Stomach (tissue), 9 donors: ENCODE data around the gene SMIM1. TPM values are rescaled to one million over a fixed set of nuclear protein-coding genes. Genes with fewer than 3 reads are reported as not detected.
"Not testable (repeated sequence)": the region's sequence is repeated elsewhere in the genome, so short reads cannot be mapped to it uniquely, and the experiment has no call there.

Experiments used
- DNase-seq, 2 donors: peaks; one replicate each; pipeline versions ENCODE4 v3.0.0 to v3.0.0-alpha.2; 2013 to 2019
- H3K27ac ChIP-seq, 5 donors: fragments of 200-600 bp in 4 of 5; sonication (generic) in 4 of 5; one replicate each; pipeline ENCODE4 v1.5.1; 2013 to 2019; ENCODE audit warnings: mild to moderate bottlenecking in 1 of 5, moderate library complexity in 1 of 5
- H3K27me3 ChIP-seq, 3 donors: fragments of 200-600 bp; sonication (generic); one replicate each; pipeline ENCODE4 v1.5.1; 2017 to 2019; ENCODE audit warnings: mixed run types in 1 of 3
- H3K36me3 ChIP-seq, 4 donors: fragments of 200-600 bp; sonication (generic); 1 replicate in 3 of 4; 2 replicates in 1 of 4; pipeline ENCODE4 v1.5.1; 2016 to 2019
- H3K4me1 ChIP-seq, 4 donors: fragments of 200-600 bp; sonication (generic); one replicate each; pipeline ENCODE4 v1.5.1; 2016 to 2019
- H3K4me3 ChIP-seq, 4 donors: fragments of 200-600 bp; sonication (generic) in 3 of 4; one replicate each; pipeline ENCODE4 v1.5.1; 2016 to 2019; ENCODE audit warnings: mild to moderate bottlenecking in 1 of 4
- H3K9me3 ChIP-seq, 4 donors: fragments of 200-600 bp; sonication (generic); one replicate each; pipeline ENCODE4 v1.5.1; 2016 to 2019
- CTCF ChIP-seq, 7 experiments: fragments of 450-650 bp in 4 of 7; fragments of 200-600 bp in 3 of 7; sonication (generic) in 3 of 7; IDR thresholded peaks; one replicate each; pipeline ENCODE4 v1.5.1; 2016 to 2019; ENCODE audit warnings: antibody characterized with exemption in 7 of 7, control low read depth in 2 of 7, mild to moderate bottlenecking in 1 of 7
- EP300 ChIP-seq: sonication (generic); formaldehyde crosslinking; IDR thresholded peaks from one replicate; pipeline ENCODE4 v1.6.1; 2017; ENCODE audit warnings: antibody characterized with exemption
- POLR2A ChIP-seq, 4 donors: fragments of 450-650 bp; IDR thresholded peaks; one replicate each; pipeline ENCODE4 v1.6.1; 2016; ENCODE audit warnings: antibody characterized with exemption in 4 of 4, control low read depth in 2 of 4, mild to moderate bottlenecking in 1 of 4, moderate library complexity in 1 of 4
- POLR2AphosphoS5 ChIP-seq, 3 donors: sonication (generic); formaldehyde crosslinking; IDR thresholded peaks; one replicate each; pipeline ENCODE4 v1.6.1; 2016; ENCODE audit warnings: antibody characterized with exemption in 3 of 3
- WGBS, 5 donors: extraction: QIAGEN DNeasy Blood & Tissue Kit in 3 of 5; methylation state at CpG; one replicate each; pipeline versions ENCODE4 v1.1.5 to v1.1.7; 2013 to 2018; 5-methylcytosine and 5-hydroxymethylcytosine counted together
- intact Hi-C: fragments of 100-400 bp; cut with DNase I; formaldehyde crosslinking; loops from one replicate; pipeline ENCODE4 v1.15.1; 2023; ENCODE audit warnings: low total_unique reads
- polyA plus RNA-seq, 3 donors: library from polyadenylated mRNA; stranded (reverse); fragments of 200-250 nt; gene quantifications; one replicate each; pipeline ENCODE4 v1.2.3, GENCODE V29; 2013
- total RNA-seq, 5 donors: library from RNA; depleted of rRNA; stranded (reverse); fragments of >200 nt; gene quantifications; one replicate each; pipeline versions ENCODE4 v1.1.0 to v1.2.3, GENCODE V29; 2014 to 2016
- donor health status: healthy with polysubstance abuse.
- donor health status: Bipolar disorder and iron deficiency.
- donor health status: healthy.

The SMIM1 gene
- total and polyA plus RNA-seq, 8 donors, result 7.3 to 26.5 (median 12.5) TPM; not detected in 5

GRCh38 chr1:3805038-3805437, 32.5 kb downstream of the SMIM1 start:
- Histone ChIP-seq H3K36me3 (no peaks in the 10 kb centered on the region), H3K27ac (no peak overlapping the region), H3K4me1 (peaks cover 0 to 3% (median 1%) of the 10 kb centered on the region in 4 donors), H3K4me3 (no peak overlapping the region), H3K9me3 (no peaks in the 10 kb centered on the region), H3K27me3 (peaks cover 0 to 34% (median 1%) of the 10 kb centered on the region in 3 donors)
- intact Hi-C loops, result no loop called here
- 68 to 85% (median 79%) methylated on average over 11 of the region's 11 CpGs for WGBS, 5 donors
- TF ChIP-seq CTCF (IDR thresholded peaks at IDR 0.05) (no peak), EP300 (no peak), POLR2AphosphoS5 (IDR thresholded peaks at IDR 0.05) (no peak), POLR2A (IDR thresholded peaks at IDR 0.05) (no peak)
- no peak for DNase-seq

GRCh38 chr1:3807769-3808168, 35.2 kb downstream of the SMIM1 start:
- Histone ChIP-seq H3K9me3 (no peaks in the 10 kb centered on the region), H3K4me3 (no peak overlapping the region), H3K27ac (no peak overlapping the region), H3K4me1 (no peaks in the 10 kb centered on the region), H3K27me3 (peaks cover 0 to 20% (median 0%) of the 10 kb centered on the region in 3 donors), H3K36me3 (no peaks in the 10 kb centered on the region)
- intact Hi-C loops, result no loop called here
- no peak for DNase-seq
- WGBS, 5 donors, result 66 to 90% (median 78%) methylated on average over 4 to 5 of the region's 5 CpGs
- TF ChIP-seq CTCF (IDR thresholded peaks at IDR 0.05), result no peak
- no peak for TF ChIP-seq POLR2AphosphoS5 (IDR thresholded peaks at IDR 0.05)
- TF ChIP-seq POLR2A (IDR thresholded peaks at IDR 0.05), result no peak
- no peak for TF ChIP-seq EP300

- intact Hi-C loops, result no loop called here
- no peak overlapping the region for H3K4me3 ChIP-seq
- no peak overlapping the region for H3K27ac ChIP-seq
- H3K9me3 ChIP-seq, result no peaks in the 10 kb centered on the region
- no peaks in the 10 kb centered on the region for H3K4me1 ChIP-seq
- no peak for DNase-seq
- WGBS, 5 donors, result 40 to 54% (median 45%) methylated on average over 6 to 7 of the region's 7 CpGs
- H3K36me3 ChIP-seq, result peaks cover 6 to 15% (median 12%) of the 10 kb centered on the region in 4 donors
- peaks cover 0 to 8% (median 0%) of the 10 kb centered on the region in 3 donors for H3K27me3 ChIP-seq
- TF ChIP-seq CTCF (IDR thresholded peaks at IDR 0.05), result no peak
- no peak for TF ChIP-seq EP300
- TF ChIP-seq POLR2AphosphoS5 (IDR thresholded peaks at IDR 0.05), result no peak
- no peak for TF ChIP-seq POLR2A (IDR thresholded peaks at IDR 0.05)
Observed at GRCh38 chr1:3809680-3810079, 37.1 kb downstream of the SMIM1 start.

- H3K4me1 ChIP-seq, H3K27me3 ChIP-seq, H3K4me3 ChIP-seq, H3K27ac ChIP-seq, H3K9me3 ChIP-seq, DNase-seq, intact Hi-C loops: not testable (repeated sequence)
- WGBS, 5 donors, result 72 to 84% (median 75%) methylated on average over 9 of the region's 9 CpGs
- H3K36me3 ChIP-seq, result peaks cover 12 to 21% (median 18%) of the 10 kb centered on the region in 4 donors
Observed at GRCh38 chr1:3810149-3810761, 37.7 kb downstream of the SMIM1 start.

GRCh38 chr1:3811595-3811911, 39.0 kb downstream of the SMIM1 start:
- H3K36me3 ChIP-seq, result peaks cover 15 to 34% (median 31%) of the 10 kb centered on the region in 4 donors
- H3K27me3 ChIP-seq, result peaks cover 0 to 8% (median 0%) of the 10 kb centered on the region in 3 donors
- intact Hi-C loops, result no loop called here
- DNase-seq, result no peak
- WGBS, 5 donors, result 42 to 68% (median 51%) methylated on average over 2 of the region's 2 CpGs
- no peak overlapping the region for H3K4me3 ChIP-seq
- H3K9me3 ChIP-seq, result no peaks in the 10 kb centered on the region
- H3K4me1 ChIP-seq, result no peaks in the 10 kb centered on the region
- no peak for TF ChIP-seq POLR2A (IDR thresholded peaks at IDR 0.05)
- no peak for TF ChIP-seq CTCF (IDR thresholded peaks at IDR 0.05)
- no peak for TF ChIP-seq POLR2AphosphoS5 (IDR thresholded peaks at IDR 0.05)
- no peak overlapping the region for H3K27ac ChIP-seq
